GM21360 (cell line): ENCODE data around the gene ZNF593.

Experiments
- ATAC-seq: cut with Tn5 transposase; IDR thresholded peaks from one replicate; pipeline ENCODE4 v1.9.1; 2021; ENCODE audit warnings: mild to moderate bottlenecking, moderate library complexity; ENCODE audit not compliant: unreplicated experiment

ZNF593 gene

DNA sequence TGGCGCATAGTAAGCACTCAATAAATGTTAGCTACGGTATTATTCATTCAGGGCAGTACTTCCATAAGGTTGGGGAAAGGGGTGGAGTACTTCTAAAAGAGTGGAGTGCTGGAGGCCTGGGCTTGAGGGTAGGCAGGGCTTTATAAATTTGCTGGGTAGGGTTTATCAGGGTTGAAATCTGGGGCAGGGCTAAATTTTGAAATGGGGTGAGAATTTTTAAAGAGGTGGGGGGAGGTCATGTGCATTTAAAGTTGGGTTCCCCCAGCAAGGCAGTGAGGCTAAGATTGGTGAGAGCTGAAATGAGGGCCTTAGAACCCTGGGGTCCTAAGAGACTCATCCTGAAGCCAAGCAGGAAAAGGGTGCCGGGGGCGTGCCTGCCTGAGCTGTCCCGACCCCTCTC is 30.7 kb downstream of the ZNF593 start:
- ATAC-seq, result no peak

- ATAC-seq, result no peak
Observed at GRCh38 chr1:26203642-26204318, 34.1 kb downstream of the ZNF593 start.

GRCh38 chr1:26210147-26210870 is 40.6 kb downstream of the ZNF593 start:
- ATAC-seq, result no peak

- no peak for ATAC-seq
Observed at GRCh38 chr1:26212726-26213125, 43.0 kb downstream of the ZNF593 start.

GRCh38 chr1:26213335-26213905 is 43.7 kb downstream of the ZNF593 start:
- ATAC-seq, result no peak

DNA sequence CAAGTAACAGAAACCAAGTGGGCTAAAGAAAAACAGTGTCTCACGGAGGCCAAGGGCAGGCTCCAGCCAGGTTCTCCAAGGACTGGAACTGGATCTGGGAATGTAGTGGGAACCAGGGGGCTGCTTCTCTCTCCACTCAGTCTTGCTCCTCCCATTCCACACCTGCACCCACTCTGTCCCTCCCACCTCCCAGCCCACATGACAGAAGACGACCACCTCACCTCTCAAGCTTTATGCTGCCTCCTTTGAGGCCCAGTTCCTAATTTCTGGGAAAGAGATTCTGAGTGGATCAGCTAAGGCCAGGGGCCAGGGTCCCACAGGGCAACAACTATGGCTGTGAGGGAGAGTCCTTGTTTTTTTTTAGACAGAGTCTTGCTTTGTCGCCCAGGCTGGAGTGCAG is 45.5 kb downstream of the ZNF593 start:
- no peak for ATAC-seq

- no peak for ATAC-seq
Observed at GRCh38 chr1:26218906-26219494, 49.3 kb downstream of the ZNF593 start.
